Uterus (tissue), 4 donors: ENCODE measurements around the gene CTCFL. TPM values are rescaled to one million over a fixed set of nuclear protein-coding genes. Genes with fewer than 3 reads are reported as not detected.

ENCODE experiments used
- DNase-seq, 2 donors: peaks; one replicate each; pipeline ENCODE4 v3.0.0-alpha.2; 2019 to 2020
- H3K27ac ChIP-seq, 2 donors: fragments of 200-600 bp; sonication (generic); 1 replicate in 1 of 2; 2 replicates in 1 of 2; pipeline ENCODE4 v1.5.1; 2016 to 2018
- H3K27me3 ChIP-seq, 2 donors: fragments of 200-600 bp; sonication (generic); one replicate each; pipeline ENCODE4 v1.5.1; 2018 to 2019; ENCODE audit warnings: control low read depth in 1 of 2
- H3K36me3 ChIP-seq, 2 donors: fragments of 200-600 bp; sonication (generic); one replicate each; pipeline ENCODE4 v1.5.1; 2019; ENCODE audit warnings: control low read depth in 1 of 2
- H3K4me1 ChIP-seq, 2 donors: fragments of 200-600 bp; sonication (generic); one replicate each; pipeline ENCODE4 v1.5.1; 2018 to 2019; ENCODE audit warnings: control low read depth in 1 of 2
- H3K4me3 ChIP-seq, 2 donors: fragments of 200-600 bp; sonication (generic); 1 replicate in 1 of 2; 2 replicates in 1 of 2; pipeline ENCODE4 v1.5.1; 2018 to 2019; ENCODE audit warnings: mild to moderate bottlenecking in 1 of 2
- H3K9me3 ChIP-seq, 2 donors: fragments of 200-600 bp; sonication (generic); one replicate each; pipeline ENCODE4 v1.5.1; 2019; ENCODE audit warnings: control low read depth in 1 of 2
- CTCF ChIP-seq, 4 experiments: fragments of 200-600 bp in 2 of 4; fragments of 450-650 bp in 2 of 4; sonication (generic) in 2 of 4; IDR thresholded peaks; one replicate each; pipeline ENCODE4 v1.5.1; 2016 to 2019; ENCODE audit warnings: antibody characterized with exemption in 4 of 4, mild to moderate bottlenecking in 2 of 4, moderate library complexity in 1 of 4
- POLR2A ChIP-seq, 2 donors: fragments of 450-650 bp; IDR thresholded peaks; one replicate each; pipeline ENCODE4 v1.6.1; 2016; ENCODE audit warnings: antibody characterized with exemption in 2 of 2, mild to moderate bottlenecking in 1 of 2, moderate library complexity in 1 of 2
- intact Hi-C: fragments of 100-400 bp; cut with DNase I; formaldehyde crosslinking; loops from one replicate; pipeline ENCODE4 v1.15.1; 2023; ENCODE audit warnings: low total_unique reads
- total RNA-seq, 4 donors: library from RNA; depleted of rRNA in 3 of 4; stranded (reverse); fragments of >200 nt in 3 of 4; gene quantifications; one replicate each; pipeline versions ENCODE4 v1.1.0 to v1.2.4, GENCODE V29; 2014 to 2023
- donor health status: DM: yes; HTN: yes; CAD: no.

The CTCFL gene
- total RNA-seq, result under 1 TPM in 1 of 4 donors, not detected in 3; 0.07 TPM

- TF ChIP-seq POLR2A (IDR thresholded peaks at IDR 0.05) (no peak), CTCF (IDR thresholded peaks at IDR 0.05) (no peak)
- Histone ChIP-seq H3K4me3 (no peak within 1 kb of the TSS), H3K9me3 (no peaks in the 10 kb centered on the region), H3K4me1 (no peaks in the 10 kb centered on the region), H3K27me3 (no peaks in the 10 kb centered on the region), H3K27ac (no peak within 1 kb of the TSS), H3K36me3 (no peaks in the 10 kb centered on the region)
- intact Hi-C loops, result loop anchor here (5.0 kb wide), 1 partner anchor 63 kb away; no protein-coding TSS in a partner anchor
- DNase-seq, result no peak
Observed at GRCh38 chr20:57524511-57525176, at the start of gene CTCFL. Gene CTCFL, minus strand, starts transcription at chr20:57525140. Its CDS starts 935 bp downstream, at chr20:57524205.

- intact Hi-C loops, result no loop called here
- TF ChIP-seq POLR2A (IDR thresholded peaks at IDR 0.05) (no peak), CTCF (IDR thresholded peaks at IDR 0.05) (no peak)
Observed at GRCh38 chr20:57573894-57574293, 49.0 kb upstream of the CTCFL start.

GRCh38 chr20:57573242-57573641 is 48.3 kb upstream of the CTCFL start:
- intact Hi-C loops, result no loop called here
- Histone ChIP-seq H3K27ac (no peak overlapping the region), H3K36me3 (no peaks in the 10 kb centered on the region), H3K27me3 (no peaks in the 10 kb centered on the region), H3K4me3 (no peak overlapping the region), H3K4me1 (no peaks in the 10 kb centered on the region), H3K9me3 (no peaks in the 10 kb centered on the region)
- no peak for TF ChIP-seq CTCF (IDR thresholded peaks at IDR 0.05)
- no peak for TF ChIP-seq POLR2A (IDR thresholded peaks at IDR 0.05)
- no peak for DNase-seq

More at GRCh38 chr20:57573894-57574293, 49.0 kb upstream of the CTCFL start:
- no peaks in the 10 kb centered on the region for H3K9me3 ChIP-seq
- no peak overlapping the region for H3K27ac ChIP-seq
- H3K36me3 ChIP-seq, result no peaks in the 10 kb centered on the region
- H3K4me1 ChIP-seq, result no peaks in the 10 kb centered on the region
- DNase-seq, result no peak
- H3K4me3 ChIP-seq, result no peak overlapping the region
- H3K27me3 ChIP-seq, result no peaks in the 10 kb centered on the region

GRCh38 chr20:57571782-57572416 is 47.0 kb upstream of the CTCFL start:
- no peaks in the 10 kb centered on the region for H3K36me3 ChIP-seq
- TF ChIP-seq POLR2A (IDR thresholded peaks at IDR 0.05), result no peak
- TF ChIP-seq CTCF (IDR thresholded peaks at IDR 0.05), result no peak
- no peak overlapping the region for H3K27ac ChIP-seq
- no peaks in the 10 kb centered on the region for H3K9me3 ChIP-seq
- DNase-seq, result no peak
- no peaks in the 10 kb centered on the region for H3K4me1 ChIP-seq
- intact Hi-C loops, result no loop called here
- H3K27me3 ChIP-seq, result no peaks in the 10 kb centered on the region
- H3K4me3 ChIP-seq, result no peak overlapping the region

GRCh38 chr20:57570920-57571319 is 46.0 kb upstream of the CTCFL start:
- no peaks in the 10 kb centered on the region for H3K36me3 ChIP-seq
- no peak overlapping the region for H3K4me3 ChIP-seq
- H3K27ac ChIP-seq, result no peak overlapping the region
- no peak for DNase-seq
- no peak for TF ChIP-seq CTCF (IDR thresholded peaks at IDR 0.05)
- TF ChIP-seq POLR2A (IDR thresholded peaks at IDR 0.05), result no peak
- no peaks in the 10 kb centered on the region for H3K27me3 ChIP-seq
- H3K9me3 ChIP-seq, result no peaks in the 10 kb centered on the region
- intact Hi-C loops, result no loop called here
- H3K4me1 ChIP-seq, result no peaks in the 10 kb centered on the region
